GM19468 (cell line): ENCODE results near the gene CTU1.

Source experiments
- ATAC-seq: cut with Tn5 transposase; IDR thresholded peaks from one replicate; pipeline ENCODE4 v1.9.1; 2021; ENCODE audit warnings: mild to moderate bottlenecking, moderate library complexity, moderate number of reproducible peaks; ENCODE audit not compliant: unreplicated experiment; ENCODE audit errors: extremely low read depth

CTU1 gene

DNA sequence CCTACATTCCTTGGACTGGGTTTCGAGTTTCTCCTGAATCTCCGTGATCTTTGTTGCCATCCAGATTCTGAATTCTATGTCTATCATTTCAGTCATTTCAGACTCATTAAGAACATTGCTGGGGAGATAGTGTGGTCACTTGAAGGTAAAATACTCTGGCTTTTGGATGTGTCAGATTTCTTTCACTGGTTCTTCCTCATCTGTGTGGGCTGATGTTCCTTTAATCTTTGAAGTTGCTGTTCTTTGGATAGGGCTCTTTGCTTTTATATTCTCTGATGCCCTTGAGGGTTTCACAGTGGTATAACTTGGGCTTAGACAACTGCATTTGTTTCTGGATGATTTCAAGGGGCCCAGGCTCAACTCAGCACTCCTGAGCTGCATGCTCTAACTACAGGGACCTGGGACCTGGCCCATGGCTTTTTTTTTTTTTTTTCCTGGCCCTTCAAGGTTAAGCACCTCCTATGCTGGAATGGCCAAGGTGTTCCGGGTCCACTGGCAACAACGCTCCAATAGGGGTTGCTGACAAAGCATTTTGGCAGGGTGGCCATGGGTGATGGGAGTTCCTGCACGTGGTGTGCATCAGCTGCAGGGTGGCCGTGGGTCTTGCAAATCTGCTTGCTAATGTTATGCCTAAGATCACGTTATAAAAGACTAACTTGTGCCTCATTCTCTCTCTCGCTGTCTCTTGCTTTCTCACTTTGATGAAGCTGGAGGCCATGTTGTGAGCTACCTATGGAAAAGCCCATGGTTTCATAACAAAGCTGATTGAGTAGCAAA, 28.0 kb upstream of the CTU1 start:
- no peak for ATAC-seq

DNA sequence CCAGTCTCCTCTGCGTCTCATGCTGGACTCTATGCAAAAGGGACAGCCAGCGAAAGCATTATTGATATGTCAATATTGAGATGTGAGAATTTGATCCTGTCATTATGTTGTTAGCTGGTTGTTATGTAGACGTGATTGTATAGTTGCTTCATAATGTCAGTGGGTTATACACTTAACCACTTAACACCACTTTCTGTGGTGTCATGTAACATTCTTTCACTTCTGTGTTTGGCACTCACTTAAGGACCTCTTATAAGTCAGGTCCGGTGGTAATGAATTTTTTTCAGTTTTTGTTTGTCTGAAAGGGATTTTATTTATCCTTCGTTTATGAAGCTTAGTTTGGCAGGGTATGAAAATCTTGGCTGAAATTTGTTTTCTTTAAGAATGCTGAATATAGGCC, 26.8 kb upstream of the CTU1 start:
- ATAC-seq, result no peak

DNA sequence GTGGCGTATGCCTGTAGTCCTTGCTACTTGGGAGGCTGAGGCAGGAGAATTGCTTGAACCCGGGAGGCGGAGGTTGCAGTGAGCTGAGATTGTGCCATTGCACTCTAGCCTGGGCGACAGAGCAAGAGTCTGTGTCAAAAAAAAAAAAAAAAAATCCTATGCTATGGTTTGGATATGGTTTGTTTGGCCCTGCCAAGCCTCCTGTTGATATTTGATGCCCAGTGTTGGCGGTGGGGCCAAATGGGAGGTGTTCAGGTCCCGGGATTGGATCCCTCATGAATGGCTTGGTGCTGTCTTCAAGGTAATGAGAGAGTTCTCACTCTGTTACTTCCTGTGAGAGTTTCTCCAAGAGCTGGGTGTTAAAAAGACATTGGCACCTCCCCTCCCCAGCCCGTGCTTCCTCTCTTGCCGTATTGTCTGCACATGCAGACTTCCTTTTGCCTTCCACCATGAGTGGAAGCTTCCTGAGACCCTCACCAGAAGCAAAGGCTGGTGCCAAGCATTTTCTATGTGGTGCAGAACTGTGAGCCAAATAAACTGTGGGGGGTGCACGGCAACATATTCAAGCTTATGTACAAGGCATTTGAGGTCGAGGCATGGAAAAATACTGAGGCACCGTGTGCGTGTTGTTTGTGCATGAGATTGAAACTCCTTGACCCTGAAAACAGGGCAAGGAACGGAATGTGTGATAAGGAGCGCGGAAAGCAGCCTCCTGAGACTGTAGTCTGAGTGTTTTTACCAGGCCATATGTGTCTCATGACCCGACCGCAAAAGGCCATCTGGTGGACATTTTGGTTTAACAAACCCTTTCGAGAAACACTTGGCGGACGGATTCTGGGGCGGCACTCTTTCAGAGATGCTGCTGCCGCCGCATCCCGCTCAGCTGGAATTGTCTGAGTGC, 23.8 kb upstream of the CTU1 start:
- no peak for ATAC-seq

GRCh38 chr19:51129716-51130115, 21.5 kb upstream of the CTU1 start:
- ATAC-seq, result no peak

DNA sequence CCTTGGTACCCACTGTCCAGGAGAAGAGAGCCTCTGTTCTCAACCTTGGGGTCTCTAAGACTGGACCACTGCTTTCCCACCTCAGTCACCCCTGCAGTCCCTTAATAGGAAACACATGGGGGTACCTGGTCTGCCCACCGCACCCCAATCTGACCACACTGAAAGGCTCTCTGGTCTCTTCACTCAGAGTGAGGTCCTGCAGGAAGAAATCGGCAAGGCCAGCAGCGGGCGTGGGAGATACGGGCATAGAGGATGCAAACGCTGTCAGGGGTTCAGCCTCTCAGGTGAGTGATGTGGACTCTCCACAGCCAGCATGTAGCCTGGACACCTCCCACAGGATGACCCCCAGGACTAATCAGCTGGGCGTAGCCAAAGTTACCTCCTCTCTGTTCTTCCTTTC, 20.0 kb upstream of the CTU1 start:
- ATAC-seq, result no peak

DNA sequence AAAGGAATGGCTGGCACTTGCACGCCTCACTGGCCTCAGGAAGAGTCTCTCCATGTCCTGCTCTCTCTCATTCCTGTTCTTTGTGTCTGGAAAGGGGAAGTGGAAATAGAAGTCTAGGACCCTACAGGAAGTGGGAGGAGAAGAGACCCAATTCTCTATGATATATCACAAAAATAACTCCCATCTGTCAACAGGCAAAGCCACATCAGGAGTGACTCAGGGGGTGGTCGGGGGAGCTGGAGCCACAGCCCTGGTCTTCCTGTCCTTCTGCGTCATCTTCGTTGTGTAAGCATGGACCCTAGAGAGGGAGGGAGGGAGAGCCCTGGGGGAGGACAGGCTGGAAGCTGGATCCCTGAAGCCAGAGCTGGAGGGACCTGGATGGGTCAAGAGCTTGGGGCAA, 19.5 kb upstream of the CTU1 start:
- ATAC-seq, result no peak

- ATAC-seq, result no peak
Measured at GRCh38 chr19:51127032-51127431, 18.8 kb upstream of the CTU1 start.

DNA sequence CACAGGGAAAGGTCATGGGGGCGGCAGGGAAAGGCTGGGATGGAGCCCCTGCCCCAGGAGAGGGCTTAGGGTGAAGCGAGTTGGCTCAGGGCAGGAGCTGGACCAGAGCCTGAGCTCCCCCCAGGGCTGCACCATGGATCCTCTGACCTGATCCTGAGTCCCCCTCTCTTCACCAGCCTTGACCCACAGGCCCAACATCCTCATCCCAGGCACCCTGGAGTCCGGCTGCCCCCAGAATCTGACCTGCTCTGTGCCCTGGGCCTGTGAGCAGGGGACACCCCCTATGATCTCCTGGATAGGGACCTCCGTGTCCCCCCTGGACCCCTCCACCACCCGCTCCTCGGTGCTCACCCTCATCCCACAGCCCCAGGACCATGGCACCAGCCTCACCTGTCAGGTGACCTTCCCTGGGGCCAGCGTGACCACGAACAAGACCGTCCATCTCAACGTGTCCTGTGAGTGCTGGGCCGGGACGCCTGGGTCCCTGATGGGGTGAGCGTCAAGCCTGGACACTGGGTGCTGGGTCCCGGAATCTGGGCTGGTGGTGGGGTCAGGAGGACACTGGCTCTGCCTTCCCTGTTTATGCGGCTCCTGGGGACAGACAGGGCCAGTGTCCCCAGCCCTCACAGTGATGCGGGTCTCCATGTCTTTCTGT, 17.3 kb upstream of the CTU1 start:
- no peak for ATAC-seq

DNA sequence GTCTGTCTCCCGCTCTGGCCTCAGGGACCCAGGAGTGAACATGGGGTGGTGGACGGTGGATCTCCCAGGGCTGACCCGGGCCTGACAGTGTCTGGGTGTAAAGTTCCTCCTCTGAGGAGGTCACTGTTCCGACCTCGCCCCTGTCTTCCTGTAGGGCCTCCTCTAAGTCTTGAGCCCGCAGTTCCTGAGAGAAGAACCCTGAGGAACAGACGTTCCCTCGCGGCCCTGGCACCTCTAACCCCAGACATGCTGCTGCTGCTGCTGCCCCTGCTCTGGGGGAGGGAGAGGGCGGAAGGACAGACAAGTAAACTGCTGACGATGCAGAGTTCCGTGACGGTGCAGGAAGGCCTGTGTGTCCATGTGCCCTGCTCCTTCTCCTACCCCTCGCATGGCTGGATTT, 16.5 kb upstream of the CTU1 start, which contains the start of gene SIGLEC9:
Gene SIGLEC9 (plus strand): TSS at position 178 of the 400 bp plus-strand sequence. CDS start 69 bp downstream, at position 247.
- no peak for ATAC-seq

DNA sequence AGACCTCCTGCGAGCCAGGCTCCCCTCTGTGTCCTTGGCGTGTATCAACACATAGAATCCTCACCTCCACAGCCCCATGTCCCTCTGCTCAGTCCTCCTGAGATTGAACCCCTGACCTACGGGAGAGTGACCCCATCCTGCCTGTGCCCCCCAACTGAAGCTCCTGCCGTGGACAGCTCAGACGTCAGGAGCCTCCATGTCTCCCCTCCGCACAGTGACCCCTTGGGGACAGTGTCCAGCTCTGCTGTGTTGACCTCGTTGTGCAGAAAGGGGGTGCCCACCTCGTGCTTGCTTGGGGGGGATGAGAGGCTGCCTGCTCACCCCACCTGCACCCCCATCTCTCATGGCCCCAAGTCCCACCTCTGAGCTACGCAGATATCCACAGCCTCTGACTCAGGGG, 16.0 kb upstream of the CTU1 start:
- ATAC-seq, result no peak

GRCh38 chr19:51123802-51124201, 15.6 kb upstream of the CTU1 start:
- no peak for ATAC-seq

- ATAC-seq, result no peak
Measured at GRCh38 chr19:51123381-51123800, 15.2 kb upstream of the CTU1 start.

DNA sequence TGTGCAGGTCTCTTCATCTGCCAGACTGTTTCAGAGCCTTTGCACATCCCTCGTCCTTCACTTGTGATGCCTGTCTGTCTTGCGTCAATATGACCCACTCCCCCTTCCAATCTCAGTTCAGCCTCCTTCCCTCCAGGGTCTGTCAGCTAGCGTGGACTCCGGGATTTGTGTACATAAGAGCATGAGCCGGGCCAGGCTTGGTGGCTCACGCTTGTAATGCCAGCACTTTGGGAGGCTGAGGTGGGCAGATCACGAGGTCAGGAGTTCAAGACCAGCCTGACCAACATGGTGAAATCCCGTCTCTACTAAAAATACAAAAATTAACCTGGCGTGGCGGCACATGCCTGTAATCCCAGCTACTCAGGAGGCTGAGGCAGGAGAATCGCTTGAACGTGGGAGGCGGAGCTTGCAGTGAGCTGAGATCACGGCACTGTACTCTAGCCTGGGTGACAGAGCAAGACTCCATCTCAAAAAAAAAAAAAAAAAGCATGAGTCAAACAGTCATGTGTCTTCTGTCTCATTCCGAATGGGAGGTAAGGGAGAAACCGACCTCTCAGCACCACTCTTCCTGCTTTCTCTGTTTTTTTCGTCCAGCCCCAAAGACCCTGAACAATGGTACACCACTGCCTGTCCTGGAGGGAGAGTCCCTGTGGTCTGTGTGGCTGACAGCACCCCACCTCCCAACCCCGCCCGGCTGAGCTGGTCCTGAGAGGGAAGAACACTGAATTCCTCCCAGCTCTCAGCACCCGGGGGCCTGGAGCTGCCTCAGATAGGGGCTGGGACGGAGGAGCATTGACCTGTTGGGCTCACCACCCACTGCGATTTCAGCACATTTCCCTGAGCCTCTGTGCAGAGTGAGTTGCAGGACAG, 14.1 kb upstream of the CTU1 start:
- no peak for ATAC-seq

GRCh38 chr19:51121257-51121656, 13.0 kb upstream of the CTU1 start:
- no peak for ATAC-seq

DNA sequence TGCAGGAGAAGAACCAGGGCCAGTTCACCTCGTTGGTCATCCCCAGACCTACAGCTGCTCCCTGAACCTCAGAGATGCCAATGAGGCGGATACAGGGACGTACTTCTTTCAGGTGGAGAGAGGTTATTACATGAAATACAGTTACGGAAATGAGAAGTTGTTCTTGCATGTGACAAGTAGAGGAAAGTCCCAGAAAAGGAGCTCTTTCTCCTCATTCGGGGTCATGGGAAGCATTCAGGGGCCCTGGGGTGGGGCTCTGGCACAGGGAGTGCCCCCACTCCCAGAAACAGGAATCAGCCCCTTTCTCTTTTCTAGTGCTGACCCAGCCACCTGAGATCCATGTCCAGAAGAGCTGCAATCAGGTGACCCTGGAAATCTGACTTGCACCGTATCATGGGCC, 12.0 kb upstream of the CTU1 start:
- ATAC-seq, result no peak

DNA sequence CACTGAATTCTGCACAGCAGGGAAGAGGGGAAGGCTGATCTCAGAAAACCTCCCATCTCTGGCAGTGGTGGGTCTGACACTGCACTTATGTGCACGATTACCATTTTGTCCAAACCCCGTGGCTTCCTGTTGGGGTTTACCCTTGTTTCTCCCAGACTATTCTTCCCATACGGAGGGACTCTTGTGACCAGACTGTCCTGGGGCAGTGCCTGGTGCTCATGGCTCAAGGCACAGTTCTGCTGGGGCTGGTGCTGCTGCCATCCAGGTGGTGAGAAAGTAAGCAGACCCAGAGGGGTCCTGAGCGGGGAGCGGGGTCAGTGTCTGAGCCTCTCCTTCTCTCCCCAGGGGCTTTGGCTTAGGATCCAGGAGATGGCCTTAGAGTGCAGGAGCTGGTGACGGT, 11.4 kb upstream of the CTU1 start:
- ATAC-seq, result no peak

DNA sequence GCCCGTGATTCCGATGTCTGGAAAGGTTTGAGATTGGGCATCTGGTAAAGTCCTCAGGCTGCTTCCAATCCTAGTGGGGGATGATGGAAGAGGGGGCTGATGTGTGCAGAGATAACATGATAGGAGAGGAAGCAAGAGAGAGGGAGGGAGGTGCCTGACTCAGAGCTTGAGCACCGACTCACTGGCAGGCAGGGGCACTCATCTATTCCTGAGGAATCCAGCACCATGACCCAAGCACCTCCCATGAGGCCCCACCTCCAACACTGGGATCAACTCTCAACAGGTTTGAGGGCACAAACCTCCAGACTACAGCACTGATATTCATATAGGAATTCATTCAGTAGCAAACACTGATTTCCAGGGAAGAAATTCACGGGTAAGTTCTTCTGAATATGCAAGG, 10.9 kb upstream of the CTU1 start:
- ATAC-seq, result no peak

DNA sequence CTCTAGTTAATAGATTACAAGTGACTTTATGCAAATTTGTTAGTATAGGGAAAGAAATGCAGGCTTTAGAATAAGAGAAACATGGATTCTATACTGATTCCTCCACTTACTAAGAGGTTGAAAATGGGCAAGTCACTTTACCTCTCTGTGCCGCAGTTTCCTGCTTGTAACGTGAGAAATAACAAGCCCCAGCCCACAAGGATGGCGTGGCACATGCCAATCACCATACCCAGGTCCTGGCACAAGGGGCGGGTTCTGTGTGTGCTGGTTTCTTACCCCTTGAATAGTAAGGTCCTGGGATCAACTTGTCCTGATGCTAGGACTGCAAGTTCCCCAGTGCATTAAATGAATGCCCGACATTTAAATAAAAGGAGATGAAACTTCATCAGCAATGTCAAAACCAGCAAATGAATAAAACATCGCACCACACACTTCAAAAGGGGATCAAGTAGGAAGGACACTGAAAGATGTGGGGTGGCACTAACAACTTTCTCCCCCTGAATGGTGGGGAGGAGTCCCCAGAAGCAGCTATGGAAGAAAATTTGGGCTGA, 8.6 kb upstream of the CTU1 start:
- no peak for ATAC-seq

GRCh38 chr19:51114087-51114729, 6.0 kb upstream of the CTU1 start:
- ATAC-seq, result no peak
